HG02973 (cell line): ENCODE data around the gene SLC19A1.

Experiments used
- ATAC-seq: cut with Tn5 transposase; IDR thresholded peaks from one replicate; pipeline ENCODE4 v1.9.1; 2021; ENCODE audit warnings: moderate library complexity; ENCODE audit not compliant: unreplicated experiment

The SLC19A1 gene

GRCh38 chr21:45542242-45542666, at the start of gene SLC19A1:
SLC19A1 (minus strand) TSS chr21:45542440; CDS start chr21:45537959, 4,481 bp downstream.
- no peak for ATAC-seq

GRCh38 chr21:45591619-45592207, 49.5 kb upstream of the SLC19A1 start:
- no peak for ATAC-seq

GRCh38 chr21:45590726-45591618, 48.7 kb upstream of the SLC19A1 start:
- no peak for ATAC-seq

- ATAC-seq: no peak
Measured at GRCh38 chr21:45590246-45590725, 48.0 kb upstream of the SLC19A1 start.

GRCh38 chr21:45589686-45590245, 47.5 kb upstream of the SLC19A1 start:
- ATAC-seq: no peak

GRCh38 chr21:45588871-45589491, 46.7 kb upstream of the SLC19A1 start:
- no peak for ATAC-seq

- ATAC-seq: no peak
Measured at GRCh38 chr21:45588086-45588825, 46.0 kb upstream of the SLC19A1 start.

GRCh38 chr21:45586289-45586858, 44.1 kb upstream of the SLC19A1 start:
- no peak for ATAC-seq

GRCh38 chr21:45584786-45585185, 42.5 kb upstream of the SLC19A1 start:
- no peak for ATAC-seq

GRCh38 chr21:45583831-45584509, 41.7 kb upstream of the SLC19A1 start:
- ATAC-seq: no peak

GRCh38 chr21:45582128-45582527, 39.9 kb upstream of the SLC19A1 start:
- no peak for ATAC-seq

- no peak for ATAC-seq
Measured at GRCh38 chr21:45581322-45581712, 39.1 kb upstream of the SLC19A1 start.

- ATAC-seq: no peak
Measured at GRCh38 chr21:45580576-45581321, 38.5 kb upstream of the SLC19A1 start.

- no peak for ATAC-seq
Measured at GRCh38 chr21:45580181-45580575, 37.9 kb upstream of the SLC19A1 start.

- no peak for ATAC-seq
Measured at GRCh38 chr21:45579383-45580180, 37.3 kb upstream of the SLC19A1 start.

- no peak for ATAC-seq
Measured at GRCh38 chr21:45578811-45579381, 36.7 kb upstream of the SLC19A1 start.

GRCh38 chr21:45578176-45578801, 36.0 kb upstream of the SLC19A1 start:
- no peak for ATAC-seq

GRCh38 chr21:45577801-45578175, 35.5 kb upstream of the SLC19A1 start:
- ATAC-seq: no peak
